D721Med (cell line): Measurements from ENCODE around the gene PRR3.

Experiments used
- DNase-seq: peaks from one replicate; pipeline ENCODE4 v3.0.0; 2011; ENCODE audit warnings: low spot score; ENCODE audit not compliant: insufficient read length
- FAIRE-seq: peaks from 2 replicates; lab custom pipeline; 2011; peaks lifted over from hg19 to GRCh38; lab: Jason Lieb, UNC
- TF ChIP-seq, protein P1 (sequence below): IDR thresholded peaks from 2 replicates; pipeline ENCODE4 v1.5.1; 2012; ENCODE audit warnings: mild to moderate bottlenecking, control low read depth; ENCODE audit not compliant: insufficient read depth; ENCODE audit errors: missing control alignments

The PRR3 gene

GRCh38 chr6:30530014-30530413 lies 27.1 kb upstream of the PRR3 start:
- FAIRE-seq = no peak
- TF ChIP-seq, protein P1, sequence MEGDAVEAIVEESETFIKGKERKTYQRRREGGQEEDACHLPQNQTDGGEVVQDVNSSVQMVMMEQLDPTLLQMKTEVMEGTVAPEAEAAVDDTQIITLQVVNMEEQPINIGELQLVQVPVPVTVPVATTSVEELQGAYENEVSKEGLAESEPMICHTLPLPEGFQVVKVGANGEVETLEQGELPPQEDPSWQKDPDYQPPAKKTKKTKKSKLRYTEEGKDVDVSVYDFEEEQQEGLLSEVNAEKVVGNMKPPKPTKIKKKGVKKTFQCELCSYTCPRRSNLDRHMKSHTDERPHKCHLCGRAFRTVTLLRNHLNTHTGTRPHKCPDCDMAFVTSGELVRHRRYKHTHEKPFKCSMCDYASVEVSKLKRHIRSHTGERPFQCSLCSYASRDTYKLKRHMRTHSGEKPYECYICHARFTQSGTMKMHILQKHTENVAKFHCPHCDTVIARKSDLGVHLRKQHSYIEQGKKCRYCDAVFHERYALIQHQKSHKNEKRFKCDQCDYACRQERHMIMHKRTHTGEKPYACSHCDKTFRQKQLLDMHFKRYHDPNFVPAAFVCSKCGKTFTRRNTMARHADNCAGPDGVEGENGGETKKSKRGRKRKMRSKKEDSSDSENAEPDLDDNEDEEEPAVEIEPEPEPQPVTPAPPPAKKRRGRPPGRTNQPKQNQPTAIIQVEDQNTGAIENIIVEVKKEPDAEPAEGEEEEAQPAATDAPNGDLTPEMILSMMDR = no peak
- DNase-seq = no peak

GRCh38 chr6:30533460-30534294 lies 23.4 kb upstream of the PRR3 start:
- FAIRE-seq (no peak), DNase-seq (no peak)
- TF ChIP-seq, protein P1 = no peak

DNA sequence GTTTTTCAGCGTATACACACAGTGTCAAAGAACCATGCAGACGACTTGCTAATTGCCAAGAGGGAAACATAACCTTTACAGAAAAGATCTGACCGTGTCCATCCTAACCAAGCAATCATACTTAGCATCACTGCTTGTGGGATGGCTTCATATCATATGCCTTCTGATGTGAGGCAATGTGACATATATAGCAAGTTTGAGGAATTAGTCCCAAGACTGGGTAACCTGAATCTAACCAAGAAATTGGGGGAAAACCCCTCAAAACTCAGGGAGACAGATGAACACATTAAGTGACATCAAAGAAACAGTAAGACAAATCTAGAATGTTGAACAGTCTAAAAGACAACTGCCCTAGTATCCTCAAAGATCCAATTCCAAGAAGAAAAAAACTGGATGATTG lies 19.2 kb upstream of the PRR3 start:
- DNase-seq (no peak), FAIRE-seq (no peak)
- TF ChIP-seq, protein P1 = no peak

DNA sequence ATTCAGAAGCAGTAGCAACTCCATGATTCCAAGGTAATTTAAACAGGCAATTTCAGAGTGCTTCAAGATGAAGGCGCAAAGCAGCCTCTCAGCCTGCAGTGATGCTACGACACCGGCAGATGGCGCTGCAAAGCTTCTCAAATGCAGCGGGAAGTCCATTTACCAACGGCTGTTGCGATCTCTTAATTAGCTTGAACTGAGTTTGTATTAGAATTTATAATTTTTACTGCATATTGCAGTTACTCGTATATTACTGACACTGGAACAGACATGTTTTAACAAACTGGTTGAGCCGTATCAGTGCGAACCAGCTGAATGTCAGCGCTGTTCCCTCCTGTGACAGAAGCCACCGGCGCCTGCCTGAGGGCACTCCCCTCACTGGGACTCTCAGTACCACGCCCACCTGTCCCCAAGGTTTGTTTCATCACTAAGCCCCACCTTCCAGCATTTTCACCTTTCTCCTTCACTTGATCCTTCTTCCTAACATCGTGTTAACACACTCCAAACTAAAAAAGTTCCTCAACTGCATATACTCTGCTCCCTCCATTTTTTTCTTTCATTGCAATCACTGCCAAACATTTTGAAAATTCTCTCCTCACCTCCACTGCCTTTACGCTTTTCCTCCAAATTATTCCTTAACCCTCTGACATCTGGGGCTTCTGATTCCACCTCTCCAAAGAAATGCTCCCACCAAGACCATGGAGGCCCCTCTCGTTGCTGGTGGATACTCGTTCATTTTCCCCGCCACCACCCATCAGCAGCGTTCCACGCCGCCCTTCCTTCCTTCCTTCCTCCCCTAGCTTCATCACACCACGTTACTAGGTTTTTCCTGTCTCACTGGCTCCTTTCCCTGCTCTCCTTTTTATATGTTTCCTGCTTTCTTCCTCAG lies 15.3 kb upstream of the PRR3 start:
- peak; percentile 40 for DNase-seq
- no peak for FAIRE-seq
- TF ChIP-seq, protein P1 = peak; percentile 98

GRCh38 chr6:30542404-30542725 lies 14.7 kb upstream of the PRR3 start:
- FAIRE-seq = no peak

DNA sequence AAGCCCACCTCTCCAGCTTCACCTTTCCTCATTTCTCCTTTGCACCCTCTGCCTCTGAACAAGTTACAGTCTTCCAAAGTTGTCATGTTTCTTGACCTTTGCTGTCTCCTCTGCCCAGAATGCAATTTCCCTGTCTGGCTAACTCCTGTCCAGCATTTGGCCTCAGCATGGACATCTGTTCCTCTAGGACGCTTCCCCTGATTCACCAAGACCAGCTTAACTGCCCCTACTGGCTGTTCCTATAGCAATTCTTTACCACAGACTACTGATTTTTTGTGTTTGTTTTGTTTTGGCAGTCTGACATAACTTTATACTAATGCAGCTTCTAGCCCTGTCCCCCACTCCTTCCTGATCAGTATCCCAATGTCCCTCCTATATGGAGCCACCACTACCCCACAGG lies 14.2 kb upstream of the PRR3 start:
- FAIRE-seq (no peak), DNase-seq (no peak)
- TF ChIP-seq, protein P1 = no peak

More at GRCh38 chr6:30542404-30542725, 14.7 kb upstream of the PRR3 start:
- DNase-seq = no peak
- TF ChIP-seq, protein P1 = no peak
